HEK293T (cell line): ENCODE measurements around the gene KIF5C.

ENCODE experiments used
- CTCF ChIA-PET: fragments of 350-600 bp; formaldehyde crosslinking; extraction: SDS; loops from one replicate; lab custom pipeline; 2021; ENCODE audit warnings: antibody characterized with exemption, inconsistent platforms; lab: Yijun Ruan, JAX
- POLR2A ChIA-PET: fragments of 350-600 bp; formaldehyde crosslinking; extraction: SDS; loops from one replicate; lab custom pipeline; 2020; ENCODE audit warnings: antibody characterized with exemption, inconsistent platforms; lab: Yijun Ruan, JAX
- DNase-seq: peaks from one replicate; pipeline ENCODE4 v3.0.0; 2012; ENCODE audit warnings: mixed read lengths; ENCODE audit errors: extremely low spot score
- ARNT ChIP-seq: fragments of 450-650 bp; IDR thresholded peaks from 2 replicates; pipeline ENCODE4 v1.6.1; 2017; ENCODE audit warnings: mild to moderate bottlenecking
- BHLHE40 ChIP-seq: fragments of 450-650 bp; IDR thresholded peaks from 2 replicates; pipeline ENCODE4 v1.6.1; 2016; ENCODE audit warnings: mild to moderate bottlenecking, moderate library complexity, borderline replicate concordance
- CTBP1 ChIP-seq: fragments of 450-650 bp; IDR thresholded peaks from 2 replicates; pipeline ENCODE4 v1.6.1; 2016; ENCODE audit warnings: borderline replicate concordance
- ELF4 ChIP-seq: fragments of 450-650 bp; IDR thresholded peaks from 2 replicates; pipeline ENCODE4 v1.6.1; 2017; ENCODE audit warnings: antibody characterized with exemption
- FOXA1 ChIP-seq: fragments of 450-650 bp; IDR thresholded peaks from 2 replicates; pipeline ENCODE4 v1.6.1; 2016; ENCODE audit warnings: mild to moderate bottlenecking
- FOXK2 ChIP-seq: fragments of 450-650 bp; IDR thresholded peaks from 2 replicates; pipeline ENCODE4 v1.6.1; 2016; ENCODE audit warnings: mild to moderate bottlenecking
- FOXM1 ChIP-seq: fragments of 450-650 bp; IDR thresholded peaks from 2 replicates; pipeline ENCODE4 v1.6.1; 2017; ENCODE audit warnings: mild to moderate bottlenecking, borderline replicate concordance
- HDGF ChIP-seq: fragments of 450-650 bp; IDR thresholded peaks from 2 replicates; pipeline ENCODE4 v1.6.1; 2017; ENCODE audit warnings: antibody characterized with exemption, borderline replicate concordance
- L3MBTL2 ChIP-seq: fragments of 450-650 bp; conservative IDR thresholded peaks from 2 replicates; pipeline ENCODE4 v1.6.1; 2016; ENCODE audit warnings: mild to moderate bottlenecking
- LEF1 ChIP-seq: fragments of 450-650 bp; IDR thresholded peaks from 2 replicates; pipeline ENCODE4 v1.6.1; 2017; ENCODE audit warnings: mild to moderate bottlenecking, borderline replicate concordance
- NFRKB ChIP-seq: fragments of 450-650 bp; IDR thresholded peaks from 2 replicates; pipeline ENCODE4 v1.6.1; 2016; ENCODE audit warnings: mild to moderate bottlenecking, moderate library complexity
- SP1 ChIP-seq: fragments of 450-650 bp; IDR thresholded peaks from 2 replicates; pipeline ENCODE4 v1.6.1; 2017
- SUZ12 ChIP-seq: fragments of 450-650 bp; IDR thresholded peaks from 2 replicates; pipeline ENCODE4 v1.6.1; 2016; ENCODE audit warnings: mild to moderate bottlenecking
- TARDBP ChIP-seq: fragments of 450-650 bp; IDR thresholded peaks from 2 replicates; pipeline ENCODE4 v1.6.1; 2016
- ZNF384 ChIP-seq: fragments of 450-650 bp; IDR thresholded peaks from 2 replicates; pipeline ENCODE4 v1.6.1; 2016
- TF ChIP-seq, protein P1 (sequence below): fragments of 450-650 bp; IDR thresholded peaks from 2 replicates; pipeline ENCODE4 v1.6.1; 2016

Gene KIF5C

DNA sequence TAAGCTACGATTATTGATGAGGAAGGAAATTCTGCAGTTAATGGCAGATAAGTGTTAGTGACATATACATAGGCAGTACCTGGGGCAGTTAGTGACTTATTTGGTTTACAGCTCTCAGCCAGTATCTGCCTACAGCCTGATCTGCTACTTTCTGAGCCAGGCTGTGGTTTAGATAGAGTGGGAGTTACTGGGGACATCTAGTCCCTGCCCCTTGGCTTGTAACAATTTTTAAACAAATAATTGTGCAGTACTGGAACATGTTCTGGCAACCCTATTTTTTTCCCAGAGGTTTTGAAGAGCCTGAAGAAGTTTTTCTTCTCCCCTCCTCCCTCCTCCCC is 2.3 kb downstream of the KIF5C start:
- no peak for DNase-seq
- CTCF ChIA-PET: no interaction called here
- POLR2A ChIA-PET: no interaction called here
- TF ChIP-seq HDGF: no peak
- TF ChIP-seq L3MBTL2: no peak
- TF ChIP-seq FOXM1: no peak
- TF ChIP-seq TARDBP: no peak
- TF ChIP-seq FOXK2: no peak
- TF ChIP-seq, protein P1, sequence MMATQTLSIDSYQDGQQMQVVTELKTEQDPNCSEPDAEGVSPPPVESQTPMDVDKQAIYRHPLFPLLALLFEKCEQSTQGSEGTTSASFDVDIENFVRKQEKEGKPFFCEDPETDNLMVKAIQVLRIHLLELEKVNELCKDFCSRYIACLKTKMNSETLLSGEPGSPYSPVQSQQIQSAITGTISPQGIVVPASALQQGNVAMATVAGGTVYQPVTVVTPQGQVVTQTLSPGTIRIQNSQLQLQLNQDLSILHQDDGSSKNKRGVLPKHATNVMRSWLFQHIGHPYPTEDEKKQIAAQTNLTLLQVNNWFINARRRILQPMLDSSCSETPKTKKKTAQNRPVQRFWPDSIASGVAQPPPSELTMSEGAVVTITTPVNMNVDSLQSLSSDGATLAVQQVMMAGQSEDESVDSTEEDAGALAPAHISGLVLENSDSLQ: no peak
- no peak for TF ChIP-seq NFRKB
- TF ChIP-seq CTBP1: no peak
- TF ChIP-seq BHLHE40: no peak
- no peak for TF ChIP-seq FOXA1
- no peak for TF ChIP-seq ELF4
- TF ChIP-seq ARNT: no peak
- no peak for TF ChIP-seq SP1
- no peak for TF ChIP-seq LEF1
- TF ChIP-seq SUZ12: no peak
- TF ChIP-seq ZNF384: no peak

GRCh38 chr2:148880636-148881035 is 5.6 kb downstream of the KIF5C start:
- POLR2A ChIA-PET: no interaction called here
- CTCF ChIA-PET: no interaction called here

DNA sequence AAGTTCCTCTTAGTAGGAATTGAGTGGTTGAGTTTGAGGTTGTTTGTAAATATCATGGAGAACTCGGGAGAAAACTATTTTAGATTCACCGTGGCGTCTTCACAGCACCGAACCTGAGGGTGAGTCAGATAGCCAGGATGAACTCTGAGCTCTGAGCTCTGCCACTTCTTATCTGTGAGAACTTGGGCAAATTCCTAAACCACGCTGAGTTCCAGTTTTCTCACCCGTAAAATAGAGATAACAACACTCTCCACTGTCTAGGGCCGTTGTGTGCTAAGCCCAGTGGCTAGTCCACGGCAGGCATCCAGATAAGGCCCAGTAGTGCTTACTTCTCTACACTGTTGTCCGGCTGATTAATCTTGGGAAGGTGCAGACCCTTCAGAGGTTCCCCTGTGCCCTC is 7.0 kb downstream of the KIF5C start:
- TF ChIP-seq SUZ12 (no peak), L3MBTL2 (no peak), ZNF384 (no peak), FOXA1 (no peak), FOXM1 (no peak), BHLHE40 (no peak), CTBP1 (no peak), TARDBP (no peak), HDGF (no peak), ELF4 (no peak), FOXK2 (no peak), ARNT (no peak), LEF1 (no peak), SP1 (no peak)
- TF ChIP-seq, protein P1: no peak
- DNase-seq: no peak
- CTCF ChIA-PET: no interaction called here
- POLR2A ChIA-PET: no interaction called here

More at GRCh38 chr2:148880636-148881035, 5.6 kb downstream of the KIF5C start:
- TF ChIP-seq ELF4: no peak
- DNase-seq: no peak

- no peak for DNase-seq
- no peak for TF ChIP-seq FOXK2
- no peak for TF ChIP-seq HDGF
- no peak for TF ChIP-seq SUZ12
- TF ChIP-seq SP1: no peak
- no peak for TF ChIP-seq FOXA1
- TF ChIP-seq, protein P1: no peak
- no peak for TF ChIP-seq TARDBP
- TF ChIP-seq LEF1: no peak
- TF ChIP-seq ELF4: no peak
- TF ChIP-seq NFRKB: no peak
- TF ChIP-seq FOXM1: no peak
- TF ChIP-seq BHLHE40: no peak
- CTCF ChIA-PET: no interaction called here
- POLR2A ChIA-PET: no interaction called here
Observed at GRCh38 chr2:148885209-148885608, 10.2 kb downstream of the KIF5C start.

DNA sequence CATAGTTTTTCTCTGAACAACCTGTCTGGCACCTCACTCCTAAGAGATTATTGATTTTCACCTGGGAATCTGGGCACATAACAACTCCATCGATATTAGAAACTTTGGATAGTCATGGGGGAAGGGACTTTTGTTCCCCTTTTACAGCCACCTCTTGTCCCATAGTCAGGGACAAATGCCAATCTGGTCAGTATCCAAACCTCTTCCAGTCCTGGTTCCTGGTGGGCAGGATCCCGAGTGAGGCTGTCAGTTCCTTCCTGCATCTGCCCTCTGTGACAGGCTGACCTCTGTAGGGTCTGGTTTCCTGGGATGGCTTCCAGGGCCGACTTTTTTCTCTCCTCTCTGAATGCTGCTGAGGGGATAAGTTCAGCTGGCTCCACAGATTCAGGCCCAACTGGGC is 11.0 kb downstream of the KIF5C start:
- CTCF ChIA-PET: no interaction called here
- POLR2A ChIA-PET: no interaction called here

GRCh38 chr2:148887350-148888002 is 12.4 kb downstream of the KIF5C start:
- ChIA-PET CTCF (no interaction called here), POLR2A (no interaction called here)
- DNase-seq: no peak
- no peak for TF ChIP-seq FOXK2
- TF ChIP-seq FOXM1: no peak
- TF ChIP-seq ELF4: no peak
- no peak for TF ChIP-seq L3MBTL2
- TF ChIP-seq, protein P1: no peak
- no peak for TF ChIP-seq FOXA1
- no peak for TF ChIP-seq SUZ12

More for the DNA sequence above, 11.0 kb downstream of the KIF5C start:
- no peak for TF ChIP-seq TARDBP
- TF ChIP-seq ZNF384: no peak
- no peak for TF ChIP-seq SP1
- TF ChIP-seq ELF4: no peak
- TF ChIP-seq FOXK2: no peak
- TF ChIP-seq CTBP1: no peak
- TF ChIP-seq, protein P1: no peak
- TF ChIP-seq HDGF: no peak
- no peak for DNase-seq
